Common myeloid progenitor, CD34-positive (primary cell): ENCODE data around the gene CLEC16A.

Experiments
- CTCF ChIA-PET: fragments of 350-600 bp; sonication (Branson Sonifier 250); formaldehyde crosslinking; loops from one replicate; lab custom pipeline; 2021; ENCODE audit warnings: antibody characterized with exemption; lab: Charles Lee
- POLR2A ChIA-PET: fragments of 350-600 bp; sonication (Branson Sonifier 250); formaldehyde crosslinking; loops from one replicate; lab custom pipeline; 2021; ENCODE audit warnings: antibody characterized with exemption; lab: Charles Lee
- DNase-seq, 3 donors: peaks; one replicate each; pipeline versions ENCODE4 v3.0.0 to v3.0.0-alpha.2; 2013
- H3K27ac ChIP-seq, 2 experiments: 1 replicate in 1 of 2; 2 replicates in 1 of 2; pipeline ENCODE4 v1.7.0; 2013; ENCODE audit warnings: inconsistent platforms in 2 of 2, low read length in 2 of 2, mild to moderate bottlenecking in 2 of 2, low read depth in 1 of 2, moderate library complexity in 1 of 2; ENCODE audit not compliant: severe bottlenecking in 2 of 2, insufficient read depth in 1 of 2, poor library complexity in 1 of 2
- H3K27me3 ChIP-seq, 5 experiments: replicated peaks in 2 of 5; 1 replicate in 3 of 5; 2 replicates in 2 of 5; pipeline versions ENCODE4 v1.6.1 to v1.7.0; 2013; ENCODE audit warnings: low read length in 4 of 5, mild to moderate bottlenecking in 2 of 5, moderate library complexity in 2 of 5, inconsistent platforms in 1 of 5; ENCODE audit not compliant: insufficient read depth in 5 of 5, control insufficient read depth in 4 of 5
- H3K36me3 ChIP-seq, 4 experiments: 1 replicate in 2 of 4; 2 replicates in 2 of 4; pipeline versions ENCODE4 v1.6.1 to v1.7.0; 2013; ENCODE audit warnings: low read length in 3 of 4, control low read depth in 1 of 4, mild to moderate bottlenecking in 1 of 4; ENCODE audit not compliant: control insufficient read depth in 4 of 4, insufficient read depth in 4 of 4
- H3K4me1 ChIP-seq, 4 experiments: 1 replicate in 3 of 4; 2 replicates in 1 of 4; pipeline versions ENCODE4 v1.6.1 to v1.7.1; 2013; ENCODE audit warnings: low read length in 3 of 4, mild to moderate bottlenecking in 3 of 4, control low read depth in 1 of 4, inconsistent platforms in 1 of 4, moderate library complexity in 1 of 4; ENCODE audit not compliant: control insufficient read depth in 4 of 4, insufficient read depth in 4 of 4; ENCODE audit errors: control extremely low read depth in 1 of 4
- H3K4me3 ChIP-seq, 7 experiments: 1 replicate in 4 of 7; 2 replicates in 3 of 7; pipeline versions ENCODE4 v1.5.1 to v1.7.0; 2013; ENCODE audit warnings: mild to moderate bottlenecking in 7 of 7, low read length in 6 of 7, moderate library complexity in 6 of 7, inconsistent platforms in 2 of 7, low read depth in 2 of 7, control low read depth in 1 of 7; ENCODE audit not compliant: insufficient read depth in 4 of 7, control insufficient read depth in 1 of 7; ENCODE audit errors: extremely low read depth in 1 of 7
- H3K9me3 ChIP-seq, 5 experiments: 1 replicate in 4 of 5; 2 replicates in 1 of 5; pipeline versions ENCODE4 v1.6.1 to v1.7.1; 2013; ENCODE audit warnings: low read length in 4 of 5, mild to moderate bottlenecking in 2 of 5, inconsistent platforms in 1 of 5, low read depth in 1 of 5, moderate library complexity in 1 of 5; ENCODE audit not compliant: control insufficient read depth in 4 of 5, insufficient read depth in 2 of 5; ENCODE audit errors: control extremely low read depth in 1 of 5
- WGBS: methylation state at CpG from one replicate; pipeline ENCODE4 v1.1.5; 2013; ENCODE audit not compliant: insufficient coverage; 5-methylcytosine and 5-hydroxymethylcytosine counted together

Gene CLEC16A

GRCh38 chr16:11145173-11145818, 200.9 kb downstream of the CLEC16A start:
- ChIA-PET CTCF (interaction anchor here (0.7 to 1.4 kb wide), 3 partner anchors 11 to 43 kb away, joined by 3 read pairs; no protein-coding TSS in a partner anchor), POLR2A (interaction anchor here (0.6 kb wide), 1 partner anchor 8 kb away, joined by 3 read pairs; no protein-coding TSS in a partner anchor)
- no peak overlapping the region for H3K4me3 ChIP-seq
- whole genome bisulfite sequencing, result 97% methylated on average over 10 of the region's 13 CpGs
- H3K4me1 ChIP-seq, result no peaks in the 10 kb centered on the region
- no peak for DNase-seq
- H3K27me3 ChIP-seq, result no peaks in the 10 kb centered on the region
- H3K9me3 ChIP-seq, result no peaks in the 10 kb centered on the region
- peaks cover 0 to 9% (median 1%) of the 10 kb centered on the region in 4 experiments for H3K36me3 ChIP-seq
- no peak overlapping the region for H3K27ac ChIP-seq

DNA sequence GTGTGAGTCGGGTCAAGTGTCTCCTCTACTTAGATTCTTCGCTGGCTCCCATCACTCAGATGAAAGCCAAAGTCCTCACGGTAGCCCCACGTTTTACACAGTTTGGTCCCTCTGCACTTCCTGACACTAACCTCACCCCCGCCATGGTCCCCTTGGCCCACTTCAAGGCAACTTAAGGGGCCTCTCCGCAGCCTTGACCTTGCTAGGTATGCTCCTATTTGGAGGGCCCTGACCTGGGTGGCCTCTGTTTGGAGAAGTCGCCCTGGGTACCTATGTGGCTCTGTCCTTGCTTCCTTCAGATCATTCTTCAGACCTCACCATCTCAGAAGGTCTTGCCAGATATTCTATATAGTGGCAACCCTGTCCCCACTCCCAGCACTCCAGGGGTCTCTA, 201.5 kb downstream of the CLEC16A start:
- DNase-seq, result no peak
- Histone ChIP-seq H3K27me3 (no peaks in the 10 kb centered on the region), H3K36me3 (peaks cover 0 to 9% (median 1%) of the 10 kb centered on the region in 4 experiments), H3K9me3 (no peaks in the 10 kb centered on the region), H3K4me1 (no peaks in the 10 kb centered on the region), H3K4me3 (no peak overlapping the region), H3K27ac (no peak overlapping the region)
- POLR2A ChIA-PET, result no interaction called here
- 100% methylated on average over 7 of the region's 7 CpGs for WGBS
- CTCF ChIA-PET, result interaction anchor here (1.4 kb wide), 1 partner anchor 11 kb away, joined by 3 read pairs; no protein-coding TSS in a partner anchor

DNA sequence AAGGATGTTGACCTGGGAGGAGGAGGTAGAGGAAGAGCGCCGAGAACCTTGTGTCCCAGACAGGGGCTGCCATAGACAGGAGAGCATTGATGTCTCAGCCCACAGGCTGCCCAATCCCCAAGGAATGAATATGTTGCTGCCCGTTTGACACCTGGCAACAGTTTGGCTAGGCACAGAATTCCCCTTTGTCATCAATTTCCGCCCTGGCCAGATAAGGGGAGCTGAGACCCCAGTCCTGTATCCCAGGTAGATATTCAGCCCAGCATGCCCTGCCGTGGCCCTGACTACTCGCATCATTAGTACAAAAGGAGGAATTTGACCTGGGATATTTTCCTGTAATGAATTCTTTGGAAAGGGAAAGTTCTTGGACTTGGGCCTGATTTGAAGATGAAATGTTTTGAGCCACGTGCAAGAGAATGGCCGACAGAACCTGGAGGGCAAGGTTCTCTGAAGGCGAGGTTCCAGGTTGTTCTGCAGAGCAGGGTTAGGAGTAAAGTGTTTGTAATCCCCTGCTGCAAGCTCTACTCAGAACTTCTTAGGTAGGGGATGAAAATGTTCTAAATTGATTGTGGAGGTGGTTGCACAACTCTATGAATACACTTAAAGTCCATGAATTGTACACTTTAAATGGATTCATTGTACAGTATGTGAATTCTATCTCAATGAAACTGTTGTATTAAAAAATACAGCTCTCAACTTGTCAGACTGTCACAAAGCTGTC, 202.8 kb downstream of the CLEC16A start:
- no peak overlapping the region for H3K4me3 ChIP-seq
- ChIA-PET CTCF (interaction anchor here (1.0 kb wide), 1 partner anchor 10 kb away, joined by 3 read pairs; no protein-coding TSS in a partner anchor), POLR2A (no interaction called here)
- H3K36me3 ChIP-seq, result peaks cover 0 to 9% (median 1%) of the 10 kb centered on the region in 4 experiments
- no peak overlapping the region for H3K27ac ChIP-seq
- no peaks in the 10 kb centered on the region for H3K9me3 ChIP-seq
- DNase-seq, result no peak
- peaks cover 0 to 3% (median under 1%) of the 10 kb centered on the region in 4 experiments for H3K4me1 ChIP-seq
- H3K27me3 ChIP-seq, result no peaks in the 10 kb centered on the region
- 95% methylated on average over 7 of the region's 9 CpGs for WGBS

- H3K9me3 ChIP-seq, result no peaks in the 10 kb centered on the region
- H3K4me3 ChIP-seq, result no peak overlapping the region
- no peaks in the 10 kb centered on the region for H3K27me3 ChIP-seq
- peaks cover 0 to 10% (median 6%) of the 10 kb centered on the region in 4 experiments for H3K4me1 ChIP-seq
- peaks cover 0 to 9% (median 1%) of the 10 kb centered on the region in 4 experiments for H3K36me3 ChIP-seq
- ChIA-PET POLR2A (no interaction called here), CTCF (no interaction called here)
- 98% methylated on average over 6 of the region's 8 CpGs for WGBS
- DNase-seq, result no peak
- no peak overlapping the region for H3K27ac ChIP-seq
These were observed 203.5 kb downstream of the CLEC16A start for GRCh38 chr16:11147754-11148444.

GRCh38 chr16:11149011-11149616, 204.8 kb downstream of the CLEC16A start:
- Histone ChIP-seq H3K27ac (no peak overlapping the region), H3K9me3 (no peaks in the 10 kb centered on the region), H3K4me3 (no peak overlapping the region), H3K4me1 (peaks cover 0 to 22% (median 13%) of the 10 kb centered on the region in 4 experiments), H3K36me3 (peaks cover 0 to 9% (median 1%) of the 10 kb centered on the region in 4 experiments), H3K27me3 (no peaks in the 10 kb centered on the region)
- WGBS, result 90% methylated on average over 2 of the region's 5 CpGs
- ChIA-PET CTCF (interaction anchor here (1.0 kb wide), 1 partner anchor 10 kb away, joined by 3 read pairs; no protein-coding TSS in a partner anchor), POLR2A (no interaction called here)
- DNase-seq, result no peak

DNA sequence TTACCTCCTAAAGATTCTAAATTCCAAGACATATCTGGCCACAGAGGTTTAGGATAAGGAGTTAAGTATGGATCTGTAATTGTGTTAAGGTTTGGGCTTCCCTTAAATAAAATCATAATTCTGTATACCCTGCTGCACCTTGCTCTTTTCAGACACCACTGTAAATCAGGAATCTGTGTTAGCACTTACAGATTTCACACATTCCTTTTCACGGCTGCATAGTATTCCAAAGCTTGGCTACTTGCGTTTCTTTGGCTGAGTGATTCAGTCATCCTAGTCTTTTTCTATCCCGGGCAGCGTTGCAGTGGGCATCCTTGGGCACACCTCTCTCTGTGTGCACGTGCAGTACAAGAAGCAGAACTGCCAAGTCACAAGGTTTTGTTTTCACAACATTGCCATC, 205.8 kb downstream of the CLEC16A start:
- DNase-seq, result no peak
- Histone ChIP-seq H3K4me3 (no peak overlapping the region), H3K36me3 (peaks cover 0 to 9% (median 1%) of the 10 kb centered on the region in 4 experiments), H3K9me3 (no peaks in the 10 kb centered on the region), H3K27ac (no peak overlapping the region), H3K4me1 (peaks cover 0 to 22% (median 13%) of the 10 kb centered on the region in 4 experiments), H3K27me3 (no peaks in the 10 kb centered on the region)
- ChIA-PET POLR2A (no interaction called here), CTCF (no interaction called here)
- 97% methylated on average over 5 of the region's 5 CpGs for WGBS
